Measurements from ENCODE around the gene EPOP.
"Not testable (repeated sequence)": the region's sequence is repeated elsewhere in the genome, so short reads cannot be mapped to it uniquely, and the experiment has no call there.

Gene EPOP

DNA sequence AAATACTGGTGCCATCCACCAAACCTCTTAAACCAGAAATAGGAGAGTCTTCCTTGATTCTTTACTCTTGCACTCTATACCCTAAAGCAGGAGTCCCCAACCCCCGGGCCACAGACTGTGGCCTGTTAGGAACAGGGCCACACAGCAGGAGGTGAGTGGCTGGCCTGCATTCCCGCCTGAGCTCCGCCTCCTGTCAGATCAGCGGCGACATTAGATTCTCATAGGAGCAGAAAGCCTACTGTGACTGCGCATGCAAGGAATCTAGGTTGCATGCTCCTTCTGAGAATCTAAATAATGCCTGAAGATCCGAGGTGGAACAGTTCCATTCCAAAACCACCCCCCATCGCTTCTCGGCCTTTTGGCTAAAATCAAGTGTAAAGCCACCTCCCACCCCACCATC is 38.7 kb downstream of the EPOP start:
- DNase-seq = no peak

DNA sequence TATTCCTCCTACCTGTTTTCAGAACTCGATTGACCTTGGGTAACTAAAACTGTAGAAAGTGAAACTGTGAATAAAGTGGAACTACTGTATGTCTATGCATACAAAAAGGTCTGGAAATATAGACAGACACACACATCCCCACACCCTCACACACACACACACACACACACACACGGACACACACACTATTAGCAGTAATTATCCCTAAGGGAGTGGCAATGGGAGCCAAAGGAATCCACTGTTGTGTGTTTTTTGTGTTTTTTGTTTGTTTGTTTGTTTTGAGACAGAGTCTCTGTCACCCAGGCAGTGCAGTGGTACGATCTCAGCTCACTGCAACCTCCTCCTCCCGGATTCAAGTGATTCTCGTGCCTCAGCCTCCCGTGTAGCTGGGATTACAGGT is 42.4 kb downstream of the EPOP start:
- DNase-seq = no peak

DNA sequence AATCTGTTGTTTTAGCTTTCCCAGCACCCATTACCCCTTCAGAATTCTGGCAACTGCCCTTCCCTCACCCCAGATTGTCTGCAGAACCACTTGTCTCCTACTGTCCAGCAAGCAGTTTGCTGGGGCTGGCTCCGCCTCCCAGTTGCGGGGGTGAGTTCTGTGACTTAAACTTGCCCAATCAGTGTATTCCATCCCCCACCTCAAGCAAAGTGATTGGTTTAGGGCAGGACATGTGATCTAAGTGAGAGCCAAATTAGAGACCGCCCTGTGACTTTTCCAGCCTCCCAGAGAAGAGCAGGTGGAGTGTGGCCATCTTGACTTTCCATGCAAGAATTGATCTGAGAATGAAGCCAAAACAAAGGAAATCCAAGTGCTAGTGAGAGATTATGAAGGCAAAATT is 46.3 kb downstream of the EPOP start:
- peak; percentile 25 for DNase-seq

DNA sequence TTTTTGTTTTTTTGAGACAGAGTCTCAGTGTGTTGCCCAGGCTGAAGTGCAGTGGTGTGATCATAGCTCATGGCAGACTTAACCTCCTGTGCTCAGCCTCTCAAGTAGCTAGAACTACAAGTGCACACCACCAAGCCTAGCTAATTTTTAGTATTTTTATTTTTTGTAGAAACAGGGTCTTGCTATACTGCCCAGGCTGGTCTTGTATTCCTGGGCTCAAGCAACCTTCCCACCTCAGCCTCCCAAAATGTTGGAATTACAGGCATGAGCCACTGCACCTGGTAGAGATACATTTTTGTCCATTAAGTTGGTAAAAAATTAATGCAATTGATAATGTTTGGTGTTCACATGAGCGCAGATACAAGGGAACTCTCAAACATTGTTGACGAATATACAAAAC is 46.8 kb downstream of the EPOP start:
- no peak for DNase-seq

DNA sequence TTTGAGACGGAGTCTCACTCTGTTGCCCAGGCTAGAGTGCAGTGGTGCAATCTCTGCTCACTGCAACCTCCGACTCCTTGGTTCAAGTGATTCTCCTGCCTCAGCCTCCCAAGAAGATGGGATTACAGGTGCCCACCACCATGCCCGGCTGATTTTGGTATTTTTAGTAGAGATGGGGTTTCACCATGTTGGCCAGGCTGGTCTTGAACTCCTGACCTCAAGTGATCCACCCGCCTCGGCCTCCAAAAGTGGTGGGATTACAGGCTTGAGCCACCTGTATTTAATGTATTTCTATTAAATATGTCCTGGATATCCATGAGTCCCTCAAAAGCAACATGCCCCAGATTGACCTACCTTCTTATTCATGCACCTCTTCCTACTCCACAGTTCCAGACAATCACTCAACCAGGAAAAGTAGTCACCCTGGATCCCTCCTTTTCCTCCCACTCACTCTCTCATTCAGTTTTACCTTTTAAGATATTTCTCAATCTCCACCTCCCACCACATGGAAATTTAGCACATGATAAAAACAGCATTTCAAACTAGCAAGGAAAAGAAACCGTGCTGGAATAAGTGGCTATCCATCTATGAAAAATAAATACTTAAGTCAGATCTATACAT is 48.0 kb downstream of the EPOP start:
- not testable (repeated sequence) for DNase-seq

DNA sequence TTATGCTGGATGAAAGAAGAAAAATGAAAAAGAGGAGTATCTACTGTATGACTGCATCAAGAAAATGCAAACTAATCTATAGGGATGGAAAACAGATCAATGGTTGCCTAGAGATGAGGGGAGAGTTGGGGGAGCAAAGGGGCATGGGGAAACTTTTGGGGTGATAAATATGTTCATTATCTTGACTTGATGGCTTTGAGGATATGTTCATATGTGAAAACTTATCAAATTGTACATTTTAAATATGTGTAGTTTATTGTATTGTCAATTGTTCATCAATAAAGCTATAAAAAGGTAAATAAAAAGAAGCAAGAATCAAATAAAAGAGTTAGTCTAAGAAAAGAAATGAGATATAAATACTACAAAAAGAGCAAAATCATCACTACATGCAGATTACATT is 49.3 kb downstream of the EPOP start:
- DNase-seq = no peak

DNA sequence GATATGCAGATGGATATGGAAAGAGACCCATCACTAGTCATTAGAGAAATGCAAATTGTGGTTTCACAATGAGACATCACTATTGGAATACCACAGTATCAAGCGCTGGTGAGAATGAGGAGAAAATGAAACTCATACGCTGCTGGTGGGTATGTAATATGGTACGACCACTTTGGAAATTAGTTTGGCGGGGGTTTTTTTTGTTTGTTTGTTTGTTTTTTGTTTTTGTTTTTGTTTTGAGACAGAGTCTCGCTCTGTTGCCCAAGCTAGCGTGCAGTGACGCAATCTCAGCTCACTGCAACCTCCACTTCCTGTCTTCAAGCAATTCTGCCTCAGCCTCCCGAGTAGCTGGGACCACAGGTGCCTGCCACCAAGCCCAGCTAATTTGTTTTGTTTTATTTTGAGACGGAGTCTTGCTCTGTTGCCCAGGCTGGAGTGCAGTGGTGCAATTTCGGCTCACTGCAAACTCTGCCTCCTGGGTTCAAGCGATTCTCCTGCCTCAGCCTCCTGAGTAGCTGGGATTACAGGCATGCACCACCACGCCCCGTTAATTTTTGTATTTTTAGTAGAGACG is 49.9 kb downstream of the EPOP start:
- not testable (repeated sequence) for DNase-seq
